GM19438 (cell line): ENCODE data around the gene LGI1.
A peak's percentile ranks its signal among the peaks of the same experiment; 100 is the strongest.

ENCODE experiments used
- ATAC-seq: cut with Tn5 transposase; IDR thresholded peaks from one replicate; pipeline ENCODE4 v1.9.1; 2021; ENCODE audit warnings: low read depth; ENCODE audit not compliant: unreplicated experiment

The LGI1 gene

DNA sequence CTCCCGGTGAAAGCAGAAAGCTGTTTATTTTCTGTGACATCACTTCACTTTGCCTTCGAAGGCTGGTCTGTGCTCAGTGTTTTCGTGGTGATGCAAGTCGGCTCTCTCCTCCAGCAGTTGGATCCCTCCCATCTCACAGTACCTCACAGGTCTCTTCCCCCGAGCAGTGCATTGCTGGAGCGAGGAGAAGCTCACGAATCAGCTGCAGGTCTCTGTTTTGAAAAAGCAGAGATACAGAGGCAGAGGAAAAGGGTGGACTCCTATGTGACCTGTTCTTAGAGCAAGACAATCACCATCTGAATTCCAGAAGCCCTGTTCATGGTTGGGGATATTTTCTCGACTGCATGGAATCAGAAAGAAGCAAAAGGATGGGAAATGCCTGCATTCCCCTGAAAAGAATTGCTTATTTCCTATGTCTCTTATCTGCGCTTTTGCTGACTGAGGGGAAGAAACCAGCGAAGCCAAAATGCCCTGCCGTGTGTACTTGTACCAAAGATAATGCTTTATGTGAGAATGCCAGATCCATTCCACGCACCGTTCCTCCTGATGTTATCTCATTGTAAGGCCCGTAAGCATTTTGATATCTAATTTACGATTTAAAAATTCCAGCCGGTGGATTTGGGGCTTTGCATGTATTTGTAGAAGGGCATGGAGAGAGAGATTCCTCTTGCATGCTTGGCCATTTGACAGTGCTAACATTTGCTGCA is at the start of gene LGI1:
LGI1 (plus strand) TSS at position 136 of the 707 bp plus-strand sequence; CDS start at position 345, 209 bp downstream.
- no peak for ATAC-seq

DNA sequence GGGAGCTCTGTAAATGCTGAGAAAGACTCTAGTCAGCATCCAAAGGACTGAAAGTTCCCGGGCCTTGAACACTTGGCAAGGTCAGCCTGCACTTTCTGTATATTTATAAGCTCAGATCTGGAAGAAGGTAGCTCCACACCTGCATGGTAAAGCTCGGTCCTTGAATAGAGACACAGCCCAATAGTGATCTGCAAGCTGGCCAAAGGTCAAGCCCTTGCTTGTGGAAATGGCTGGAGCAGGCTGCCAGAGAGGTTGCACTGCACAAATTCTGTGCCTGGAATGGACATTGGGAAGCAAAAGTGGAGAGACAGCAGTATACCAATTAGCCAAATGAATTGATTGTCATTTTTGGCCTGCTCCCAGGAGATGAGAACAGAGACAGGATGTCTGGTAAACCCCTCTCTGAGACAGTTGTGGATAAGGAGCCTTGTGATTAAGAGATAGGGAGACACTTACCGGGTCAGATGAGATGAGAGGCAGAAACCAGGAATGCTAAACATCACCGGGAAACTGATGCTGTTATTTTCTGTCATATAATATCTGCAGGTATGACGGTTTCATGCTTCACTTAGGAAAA is 47.3 kb upstream of the LGI1 start:
- ATAC-seq = no peak

- no peak for ATAC-seq
These were observed 45.8 kb upstream of the LGI1 start for GRCh38 chr10:93711891-93712290.

DNA sequence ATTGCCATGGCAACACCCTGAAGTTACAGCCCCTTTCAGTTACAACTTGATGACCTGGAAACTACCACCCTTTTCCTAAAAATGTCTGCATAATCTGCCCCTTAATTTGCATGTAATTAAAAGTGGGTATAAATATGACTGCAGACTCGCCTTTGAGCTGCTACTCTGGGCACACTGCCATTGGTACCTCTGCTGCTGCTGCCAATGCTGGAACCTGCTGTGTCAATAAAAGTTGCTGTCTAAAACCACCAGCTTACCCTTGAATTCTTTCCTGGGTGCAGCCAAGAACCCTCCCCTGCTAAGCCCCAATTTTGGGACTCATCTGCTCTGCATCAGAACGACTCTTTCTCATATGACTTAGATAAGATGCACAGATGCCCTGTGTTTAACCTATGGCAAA is 45.1 kb upstream of the LGI1 start:
- ATAC-seq = no peak

GRCh38 chr10:93715345-93715744 is 42.4 kb upstream of the LGI1 start:
- ATAC-seq = peak; percentile 75

- no peak for ATAC-seq
These were observed 41.0 kb upstream of the LGI1 start for GRCh38 chr10:93716766-93717165.

DNA sequence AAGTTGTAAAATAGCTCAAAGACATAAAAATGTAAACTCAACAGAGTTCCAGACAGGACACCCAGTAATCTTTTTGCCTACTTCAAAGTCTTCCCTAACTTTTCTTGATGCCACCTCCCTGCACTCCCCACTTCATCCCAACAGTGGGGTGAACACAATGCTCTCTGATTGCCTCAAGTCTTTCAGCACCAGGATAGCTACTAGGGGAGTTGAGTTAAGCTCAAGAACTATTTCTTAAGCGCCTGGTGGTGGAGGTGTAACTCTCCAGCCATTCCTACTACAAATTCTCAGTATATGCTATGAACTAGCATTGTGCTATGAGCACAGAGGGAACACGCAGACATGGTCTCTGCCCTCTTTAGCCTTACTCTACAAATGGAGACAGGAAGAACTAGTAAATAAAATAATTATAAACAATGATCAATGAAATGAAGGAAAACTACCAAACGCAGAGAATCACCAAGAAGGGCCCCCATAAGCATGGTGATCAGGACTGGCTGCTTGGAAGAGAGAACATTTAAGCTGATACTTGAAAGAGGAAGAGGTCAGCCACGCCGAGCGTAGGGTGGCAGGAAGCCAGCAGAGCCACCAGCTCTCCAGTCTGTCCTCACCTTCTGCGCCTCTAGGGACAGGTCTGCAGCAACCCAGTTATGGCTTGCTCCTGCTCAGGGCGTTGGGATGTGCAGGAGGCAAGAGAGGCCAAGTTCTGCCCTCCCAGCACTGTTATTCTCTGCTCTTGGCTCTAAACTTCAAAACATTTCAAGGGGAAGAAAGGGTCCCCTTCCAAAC is 38.6 kb upstream of the LGI1 start:
- ATAC-seq = no peak

GRCh38 chr10:93719901-93720300 is 37.8 kb upstream of the LGI1 start:
- ATAC-seq = no peak

- no peak for ATAC-seq
These were observed 35.2 kb upstream of the LGI1 start for GRCh38 chr10:93722550-93722949.

- ATAC-seq = no peak
These were observed 34.6 kb upstream of the LGI1 start for GRCh38 chr10:93723153-93723552.

DNA sequence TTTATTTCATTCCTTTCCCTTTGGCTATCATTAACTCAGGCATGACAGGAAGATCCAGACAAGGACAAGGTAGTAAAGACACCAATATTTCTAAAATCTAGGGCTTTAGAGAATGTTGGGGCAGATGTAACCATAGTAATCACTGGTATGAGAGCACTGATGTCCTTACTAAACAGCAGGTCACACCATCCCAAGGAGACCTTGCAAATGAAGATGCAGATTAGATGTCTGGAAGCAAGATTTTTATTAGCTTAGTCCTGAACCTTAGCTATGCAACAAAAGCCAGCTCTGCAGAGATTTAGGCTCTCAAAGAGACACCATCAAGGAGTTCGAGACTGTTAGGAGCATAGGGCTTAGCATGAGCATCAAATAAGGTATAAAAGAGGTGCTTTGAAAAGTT is 31.7 kb upstream of the LGI1 start:
- no peak for ATAC-seq

- no peak for ATAC-seq
These were observed 16.4 kb upstream of the LGI1 start for GRCh38 chr10:93741367-93741766.

GRCh38 chr10:93742633-93743349 is 14.9 kb upstream of the LGI1 start:
- peak; percentile 80 for ATAC-seq

- no peak for ATAC-seq
These were observed 12.2 kb upstream of the LGI1 start for GRCh38 chr10:93745408-93746065.

DNA sequence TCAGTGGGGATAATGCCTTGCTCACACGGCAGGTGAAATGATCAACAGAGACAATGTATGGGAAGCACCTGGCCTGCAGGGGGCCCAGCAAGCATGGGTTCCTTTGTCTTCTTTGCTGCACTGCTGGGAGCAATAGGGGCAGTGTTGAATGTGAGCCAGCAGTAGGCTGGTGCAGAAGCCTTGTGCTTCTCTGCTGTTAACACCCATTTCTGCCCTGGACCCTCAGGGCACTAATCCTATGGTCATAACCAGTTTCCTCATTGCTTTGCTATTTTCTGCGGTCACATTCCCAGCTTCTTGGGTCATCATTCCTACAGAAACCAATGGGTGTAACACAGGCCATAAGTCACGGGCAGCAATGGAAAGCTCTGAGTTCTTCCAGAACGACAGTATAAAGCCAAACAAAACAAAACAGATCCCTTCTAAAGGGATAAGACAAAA is 10.9 kb upstream of the LGI1 start:
- no peak for ATAC-seq

- no peak for ATAC-seq
These were observed 8.4 kb upstream of the LGI1 start for GRCh38 chr10:93749218-93749799.

- no peak for ATAC-seq
These were observed 6.6 kb upstream of the LGI1 start for GRCh38 chr10:93751124-93751523.

- ATAC-seq = no peak
These were observed 5.9 kb upstream of the LGI1 start for GRCh38 chr10:93751832-93752231.

DNA sequence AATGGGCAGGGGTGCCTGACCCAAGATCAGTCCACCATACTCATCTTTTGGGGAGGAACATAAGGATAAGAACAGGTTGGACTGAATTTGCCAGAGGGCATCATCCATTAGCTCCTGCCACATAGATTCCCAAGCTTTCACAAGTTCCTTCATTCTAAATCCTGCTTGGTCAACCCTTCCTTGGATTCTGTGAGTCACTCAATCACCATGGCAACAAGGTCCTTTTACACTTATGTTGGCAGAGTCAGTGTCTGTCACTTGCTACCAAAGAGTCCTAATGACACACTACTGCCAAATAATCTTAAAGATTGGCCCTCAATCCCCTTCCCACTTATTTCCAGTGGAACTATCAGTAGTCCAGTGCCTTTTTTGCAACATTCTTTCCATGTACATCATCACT is 5.0 kb upstream of the LGI1 start:
- no peak for ATAC-seq

DNA sequence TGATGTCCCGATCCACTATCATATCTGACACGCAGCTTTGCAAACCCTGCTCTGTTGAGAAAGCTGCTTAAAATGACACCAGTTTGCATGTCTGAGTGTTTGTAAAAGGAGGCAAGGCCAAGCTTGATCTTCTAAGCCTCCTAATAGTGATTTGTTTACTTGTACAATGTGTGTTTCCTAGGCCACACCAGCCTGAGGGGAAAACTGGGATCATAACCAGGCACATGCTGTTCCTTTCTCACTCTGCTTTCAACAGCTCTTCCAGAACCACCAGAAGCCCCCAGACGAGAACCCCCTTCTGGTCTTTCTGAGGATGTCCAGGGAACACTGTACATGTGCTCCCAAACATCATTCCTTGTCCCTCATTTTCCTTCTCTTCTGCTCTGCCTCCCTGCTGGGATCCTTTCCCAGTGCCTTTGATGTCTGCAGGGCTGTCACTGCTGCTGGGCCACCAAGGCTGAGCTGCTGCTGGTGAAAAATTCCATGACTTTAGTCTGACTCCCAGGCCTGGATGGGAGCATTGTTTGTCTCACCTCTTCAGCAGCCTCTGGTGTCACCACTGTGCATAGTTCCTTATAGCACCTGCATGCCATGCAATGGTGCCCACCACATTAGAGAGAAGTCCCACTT is 4.0 kb upstream of the LGI1 start:
- ATAC-seq = no peak
